ENCODE measurements around the gene ANKS1B.
"Not testable (repeated sequence)": the region's sequence is repeated elsewhere in the genome, so short reads cannot be mapped to it uniquely, and the experiment has no call there.

ANKS1B gene

GRCh38 chr12:99746538-99746937, 238.2 kb downstream of the ANKS1B start:
- DNase-seq = no peak

GRCh38 chr12:99745895-99746294, 238.8 kb downstream of the ANKS1B start:
- no peak for DNase-seq

- no peak for DNase-seq
These were observed 239.6 kb downstream of the ANKS1B start for GRCh38 chr12:99745121-99745520.

- peak; percentile 82 to 90 for DNase-seq
These were observed 247.9 kb downstream of the ANKS1B start for GRCh38 chr12:99736760-99737269.

- DNase-seq = no peak
These were observed 252.6 kb downstream of the ANKS1B start for GRCh38 chr12:99732131-99732530.

- DNase-seq = no peak
These were observed 261.8 kb downstream of the ANKS1B start for GRCh38 chr12:99722690-99723486.

- no peak for DNase-seq
These were observed 262.9 kb downstream of the ANKS1B start for GRCh38 chr12:99721715-99722275.

- not testable (repeated sequence) for DNase-seq
These were observed 264.7 kb downstream of the ANKS1B start for GRCh38 chr12:99720083-99720465.

GRCh38 chr12:99719411-99720082, 265.2 kb downstream of the ANKS1B start:
- DNase-seq = not testable (repeated sequence)

- DNase-seq = not testable (repeated sequence)
These were observed 268.8 kb downstream of the ANKS1B start for GRCh38 chr12:99715841-99716510.

GRCh38 chr12:99714921-99715320, 269.8 kb downstream of the ANKS1B start:
- DNase-seq = not testable (repeated sequence)

GRCh38 chr12:99713946-99714520, 270.7 kb downstream of the ANKS1B start:
- DNase-seq = no peak

GRCh38 chr12:99712281-99712680, 272.5 kb downstream of the ANKS1B start:
- DNase-seq = no peak

- no peak for DNase-seq
These were observed 273.5 kb downstream of the ANKS1B start for GRCh38 chr12:99711246-99711645.

- DNase-seq = no peak
These were observed 275.1 kb downstream of the ANKS1B start for GRCh38 chr12:99709619-99710018.

GRCh38 chr12:99709116-99709515, 275.6 kb downstream of the ANKS1B start:
- no peak for DNase-seq

GRCh38 chr12:99707883-99708282, 276.9 kb downstream of the ANKS1B start:
- no peak for DNase-seq

- no peak for DNase-seq
These were observed 277.8 kb downstream of the ANKS1B start for GRCh38 chr12:99706736-99707473.

GRCh38 chr12:99704458-99704857, 280.3 kb downstream of the ANKS1B start:
- no peak for DNase-seq

- no peak for DNase-seq
These were observed 280.7 kb downstream of the ANKS1B start for GRCh38 chr12:99704036-99704435.

- DNase-seq = no peak
These were observed 284.7 kb downstream of the ANKS1B start for GRCh38 chr12:99700032-99700431.

- DNase-seq = no peak
These were observed 289.7 kb downstream of the ANKS1B start for GRCh38 chr12:99695050-99695449.
